HL-60 (cell line): ENCODE data around the gene PAQR9.

Experiments
- DNase-seq, 2 experiments: peaks; one replicate each; pipeline ENCODE4 v3.0.0-alpha.2; 2010 to 2020; ENCODE audit warnings: low read depth in 1 of 2, low spot score in 1 of 2
- H3K27ac ChIP-seq: fragments of 250-450 bp; sonication (Bioruptor Pico); replicated peaks from 2 replicates; pipeline ENCODE4 v1.5.1; 2020; ENCODE audit warnings: mild to moderate bottlenecking, moderate library complexity
- H3K27me3 ChIP-seq: fragments of 250-450 bp; sonication (Bioruptor Pico); 2 replicates; pipeline ENCODE4 v1.5.1; 2021; ENCODE audit warnings: mild to moderate bottlenecking, moderate library complexity; ENCODE audit not compliant: insufficient read depth, poor library complexity, severe bottlenecking
- H3K4me3 ChIP-seq: replicated peaks from 2 replicates; pipeline ENCODE4 v1.5.1; 2011; ENCODE audit warnings: mild to moderate bottlenecking, control low read depth, low read length; ENCODE audit not compliant: insufficient read depth
- GABPA ChIP-seq: IDR thresholded peaks from 2 replicates; pipeline ENCODE4 v1.6.1; 2012; ENCODE audit warnings: low read depth
- POLR2AphosphoS5 ChIP-seq: IDR thresholded peaks from 2 replicates; pipeline ENCODE4 v1.6.1; 2012; ENCODE audit warnings: low read depth
- SPI1 ChIP-seq: IDR thresholded peaks from 2 replicates; pipeline ENCODE4 v1.6.1; 2012; ENCODE audit warnings: low read depth, mild to moderate bottlenecking, borderline replicate concordance
- TF ChIP-seq, protein P1 (sequence below): IDR thresholded peaks from one replicate; pipeline ENCODE4 v1.5.1; 2011; ENCODE audit warnings: low read length, control low read depth, inconsistent platforms; ENCODE audit not compliant: insufficient read depth
- TF ChIP-seq, protein P2 (sequence below): IDR thresholded peaks from 2 replicates; pipeline ENCODE4 v1.6.1; 2012; ENCODE audit warnings: low read depth; ENCODE audit not compliant: insufficient replicate concordance

Gene PAQR9

DNA sequence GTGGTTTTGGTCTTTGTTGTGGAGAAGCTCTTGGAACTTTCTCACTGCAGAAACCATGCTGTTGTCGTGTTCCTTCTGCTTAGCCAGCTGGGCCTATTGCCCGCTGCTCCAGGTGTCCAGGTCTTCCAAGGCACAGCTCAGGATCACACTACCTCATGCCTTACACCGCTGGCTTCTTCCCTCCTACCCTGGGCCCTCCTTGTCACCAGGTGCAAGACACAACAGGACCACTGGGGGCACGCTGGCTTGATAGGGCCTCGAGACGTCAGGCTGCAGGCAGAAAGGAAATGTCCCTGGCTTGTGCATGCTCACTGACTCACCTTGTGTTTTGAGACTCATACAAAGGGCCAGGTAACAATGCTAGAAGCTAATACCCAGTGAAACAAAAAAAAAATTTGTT is 32.3 kb downstream of the PAQR9 start:
- H3K27ac ChIP-seq = no peak overlapping the region
- peak in 1 of 2 experiments; percentile 27 for DNase-seq
- H3K27me3 ChIP-seq = no peaks in the 10 kb centered on the region
- H3K4me3 ChIP-seq = no peak overlapping the region
- TF ChIP-seq POLR2AphosphoS5 (no peak), SPI1 (no peak), GABPA (no peak)
- TF ChIP-seq, protein P1, sequence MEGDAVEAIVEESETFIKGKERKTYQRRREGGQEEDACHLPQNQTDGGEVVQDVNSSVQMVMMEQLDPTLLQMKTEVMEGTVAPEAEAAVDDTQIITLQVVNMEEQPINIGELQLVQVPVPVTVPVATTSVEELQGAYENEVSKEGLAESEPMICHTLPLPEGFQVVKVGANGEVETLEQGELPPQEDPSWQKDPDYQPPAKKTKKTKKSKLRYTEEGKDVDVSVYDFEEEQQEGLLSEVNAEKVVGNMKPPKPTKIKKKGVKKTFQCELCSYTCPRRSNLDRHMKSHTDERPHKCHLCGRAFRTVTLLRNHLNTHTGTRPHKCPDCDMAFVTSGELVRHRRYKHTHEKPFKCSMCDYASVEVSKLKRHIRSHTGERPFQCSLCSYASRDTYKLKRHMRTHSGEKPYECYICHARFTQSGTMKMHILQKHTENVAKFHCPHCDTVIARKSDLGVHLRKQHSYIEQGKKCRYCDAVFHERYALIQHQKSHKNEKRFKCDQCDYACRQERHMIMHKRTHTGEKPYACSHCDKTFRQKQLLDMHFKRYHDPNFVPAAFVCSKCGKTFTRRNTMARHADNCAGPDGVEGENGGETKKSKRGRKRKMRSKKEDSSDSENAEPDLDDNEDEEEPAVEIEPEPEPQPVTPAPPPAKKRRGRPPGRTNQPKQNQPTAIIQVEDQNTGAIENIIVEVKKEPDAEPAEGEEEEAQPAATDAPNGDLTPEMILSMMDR = no peak
- TF ChIP-seq, protein P2, sequence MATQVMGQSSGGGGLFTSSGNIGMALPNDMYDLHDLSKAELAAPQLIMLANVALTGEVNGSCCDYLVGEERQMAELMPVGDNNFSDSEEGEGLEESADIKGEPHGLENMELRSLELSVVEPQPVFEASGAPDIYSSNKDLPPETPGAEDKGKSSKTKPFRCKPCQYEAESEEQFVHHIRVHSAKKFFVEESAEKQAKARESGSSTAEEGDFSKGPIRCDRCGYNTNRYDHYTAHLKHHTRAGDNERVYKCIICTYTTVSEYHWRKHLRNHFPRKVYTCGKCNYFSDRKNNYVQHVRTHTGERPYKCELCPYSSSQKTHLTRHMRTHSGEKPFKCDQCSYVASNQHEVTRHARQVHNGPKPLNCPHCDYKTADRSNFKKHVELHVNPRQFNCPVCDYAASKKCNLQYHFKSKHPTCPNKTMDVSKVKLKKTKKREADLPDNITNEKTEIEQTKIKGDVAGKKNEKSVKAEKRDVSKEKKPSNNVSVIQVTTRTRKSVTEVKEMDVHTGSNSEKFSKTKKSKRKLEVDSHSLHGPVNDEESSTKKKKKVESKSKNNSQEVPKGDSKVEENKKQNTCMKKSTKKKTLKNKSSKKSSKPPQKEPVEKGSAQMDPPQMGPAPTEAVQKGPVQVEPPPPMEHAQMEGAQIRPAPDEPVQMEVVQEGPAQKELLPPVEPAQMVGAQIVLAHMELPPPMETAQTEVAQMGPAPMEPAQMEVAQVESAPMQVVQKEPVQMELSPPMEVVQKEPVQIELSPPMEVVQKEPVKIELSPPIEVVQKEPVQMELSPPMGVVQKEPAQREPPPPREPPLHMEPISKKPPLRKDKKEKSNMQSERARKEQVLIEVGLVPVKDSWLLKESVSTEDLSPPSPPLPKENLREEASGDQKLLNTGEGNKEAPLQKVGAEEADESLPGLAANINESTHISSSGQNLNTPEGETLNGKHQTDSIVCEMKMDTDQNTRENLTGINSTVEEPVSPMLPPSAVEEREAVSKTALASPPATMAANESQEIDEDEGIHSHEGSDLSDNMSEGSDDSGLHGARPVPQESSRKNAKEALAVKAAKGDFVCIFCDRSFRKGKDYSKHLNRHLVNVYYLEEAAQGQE = no peak

DNA sequence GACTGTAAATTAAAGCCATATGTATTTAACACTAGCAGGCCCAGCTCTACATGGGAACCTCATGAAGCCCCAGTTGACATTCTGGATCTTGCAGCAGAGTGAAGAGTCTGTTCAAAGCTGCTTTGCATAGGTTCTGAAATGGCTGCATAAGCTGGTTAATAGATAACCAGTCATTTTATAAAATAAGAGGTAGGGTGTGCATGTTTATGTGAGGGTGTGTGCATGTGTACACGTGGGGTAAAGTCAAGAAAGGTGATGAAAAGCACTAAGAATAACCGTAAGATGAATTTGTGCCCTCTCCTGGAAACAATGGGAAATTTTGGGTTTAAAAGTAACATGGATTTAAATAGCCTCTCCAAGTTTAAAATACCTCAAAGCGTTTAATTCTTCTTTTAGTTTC is 33.0 kb downstream of the PAQR9 start:
- H3K27ac ChIP-seq = no peak overlapping the region
- DNase-seq = no peak
- no peak for TF ChIP-seq POLR2AphosphoS5
- TF ChIP-seq, protein P1 = no peak

DNA sequence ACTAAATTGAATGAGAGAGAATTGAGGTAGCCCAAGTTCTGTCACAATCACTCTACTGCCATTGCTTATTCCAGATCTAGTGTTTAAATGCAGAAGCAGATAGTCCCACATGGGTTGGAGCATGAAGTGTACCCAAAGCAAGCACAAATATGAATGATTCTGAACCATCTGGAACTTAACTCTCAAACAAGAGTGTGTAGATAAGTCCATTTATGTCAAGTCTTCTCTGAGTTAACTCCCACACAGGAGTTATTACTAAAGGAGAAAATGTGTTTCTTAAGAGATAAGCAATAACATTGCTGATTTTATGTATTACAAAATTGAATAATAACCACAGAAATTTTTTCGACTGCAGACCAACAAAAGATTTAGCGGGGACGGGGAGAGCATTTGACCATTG is 33.6 kb downstream of the PAQR9 start:
- TF ChIP-seq POLR2AphosphoS5 (no peak), SPI1 (no peak), GABPA (no peak)
- TF ChIP-seq, protein P2 = no peak
- TF ChIP-seq, protein P1 = no peak
- Histone ChIP-seq H3K27ac (no peak overlapping the region), H3K27me3 (no peaks in the 10 kb centered on the region), H3K4me3 (no peak overlapping the region)
- no peak for DNase-seq

More for the DNA sequence above, 33.0 kb downstream of the PAQR9 start:
- H3K27me3 ChIP-seq = no peaks in the 10 kb centered on the region
- H3K4me3 ChIP-seq = no peak overlapping the region

DNA sequence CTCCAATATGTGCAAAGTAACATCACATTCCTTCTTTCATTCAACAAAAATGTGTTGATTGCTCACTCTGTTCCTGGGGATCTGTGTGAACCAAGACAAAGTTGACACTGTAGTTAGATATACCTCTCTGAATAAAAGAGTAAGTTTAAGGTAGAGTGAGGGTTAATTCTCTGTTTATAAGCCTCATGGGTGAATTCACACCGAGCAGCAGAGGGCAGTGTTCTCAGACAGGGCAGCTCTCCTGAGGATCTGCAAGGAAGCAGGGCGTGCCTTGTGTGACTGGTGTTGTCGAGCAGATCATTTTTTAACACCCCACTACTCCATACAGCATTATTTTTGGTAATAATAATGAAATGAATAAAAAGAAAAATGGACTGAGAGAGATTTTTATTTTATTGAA is 34.4 kb downstream of the PAQR9 start:
- TF ChIP-seq GABPA (no peak), POLR2AphosphoS5 (no peak), SPI1 (no peak)
- TF ChIP-seq, protein P2 = no peak
- TF ChIP-seq, protein P1 = peak; percentile 79
- H3K4me3 ChIP-seq = no peak overlapping the region
- peak; percentile 30 to 73 for DNase-seq
- no peak overlapping the region for H3K27ac ChIP-seq
- no peaks in the 10 kb centered on the region for H3K27me3 ChIP-seq
